SHP77 (cell line): ENCODE results near the gene MYO3B.
"Not testable (repeated sequence)": the region's sequence is repeated elsewhere in the genome, so short reads cannot be mapped to it uniquely, and the experiment has no call there.

Experiments used
- DNase-seq, 2 experiments: peaks; one replicate each; lab custom pipeline; 2025; lab: John Stamatoyannopoulos, UW

The MYO3B gene

DNA sequence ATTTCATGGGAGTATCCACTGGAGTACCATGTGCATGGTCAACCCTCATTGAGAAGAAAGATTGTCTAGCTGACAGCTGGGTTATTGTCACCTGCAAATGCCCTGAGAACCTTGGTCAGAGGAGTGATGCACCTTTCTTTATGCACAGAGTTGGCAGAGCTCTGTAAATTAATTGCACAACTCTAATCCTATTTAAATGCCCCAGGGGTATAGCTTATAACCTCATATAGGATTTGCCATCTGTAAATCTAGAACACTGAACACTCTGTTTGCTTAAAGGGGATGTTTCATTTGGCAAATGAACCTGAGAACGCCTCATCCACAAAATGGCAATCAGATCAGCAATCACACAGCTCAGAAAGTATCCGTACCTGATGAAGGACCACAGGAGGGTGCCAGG, 465.4 kb downstream of the MYO3B start:
- DNase-seq: no peak

DNA sequence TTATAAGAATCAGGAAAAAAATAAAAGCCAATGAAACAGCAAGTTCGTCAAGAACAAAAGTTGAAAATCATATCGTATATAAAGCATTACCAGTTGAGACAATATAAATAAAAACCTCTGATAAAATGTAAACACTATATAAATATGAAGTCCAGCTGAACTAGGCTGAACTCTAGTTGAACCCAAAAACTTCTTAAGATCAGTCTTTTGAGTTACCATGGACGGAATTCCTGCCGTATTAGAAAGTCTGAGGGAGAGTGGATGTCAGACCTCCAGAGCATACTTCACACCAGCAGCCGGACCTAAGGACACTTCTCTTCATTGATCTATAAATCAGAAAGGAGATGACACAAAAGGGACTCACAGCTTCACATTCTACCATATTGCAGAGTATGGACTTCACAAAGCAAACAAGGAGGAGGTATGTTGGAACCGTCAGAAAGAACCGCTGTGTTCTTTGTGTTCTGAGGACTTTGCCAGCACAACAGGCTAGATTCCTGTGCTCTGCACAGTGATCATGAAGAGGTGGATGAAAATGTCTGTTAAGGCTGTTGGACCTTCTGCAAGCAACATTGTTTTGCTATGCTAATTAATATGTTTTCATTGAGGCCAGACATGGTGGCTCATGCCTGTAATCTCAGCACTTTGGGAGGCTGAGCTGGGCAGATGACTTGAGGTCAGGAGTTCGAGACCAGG, 469.9 kb downstream of the MYO3B start:
- DNase-seq: no peak

DNA sequence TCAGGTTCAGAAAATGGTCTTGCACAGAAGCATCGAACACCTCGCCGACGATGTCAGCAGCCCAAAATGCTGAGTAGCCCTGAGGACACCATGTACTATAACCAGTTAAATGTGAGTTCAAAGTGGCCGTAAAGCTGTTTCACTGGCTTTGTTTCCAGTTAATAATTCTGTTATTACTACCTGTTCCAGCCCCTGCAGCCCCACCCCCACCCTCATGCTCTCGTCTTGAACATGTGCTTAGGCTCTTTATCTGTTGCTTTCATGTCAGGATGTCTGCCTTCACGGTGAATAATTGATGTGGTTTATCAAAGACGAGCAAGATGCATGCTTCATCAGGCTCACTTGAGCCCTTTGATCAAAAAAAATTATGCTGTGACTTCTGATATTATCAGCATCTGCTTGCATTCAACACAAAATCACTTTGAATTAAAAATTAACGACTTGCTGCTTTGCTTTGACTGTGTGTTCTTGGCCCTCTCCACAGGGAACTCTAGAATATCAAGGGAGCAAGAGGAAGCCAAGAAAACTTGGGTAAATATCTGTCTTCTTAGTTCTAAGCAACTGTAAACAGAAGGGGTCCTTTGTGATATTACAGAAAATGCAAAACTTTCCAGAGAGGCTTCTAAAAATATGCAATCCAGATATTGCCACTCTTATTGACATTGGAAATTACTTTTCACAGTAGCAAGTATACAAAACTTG, 473.8 kb downstream of the MYO3B start:
- DNase-seq: no peak

DNA sequence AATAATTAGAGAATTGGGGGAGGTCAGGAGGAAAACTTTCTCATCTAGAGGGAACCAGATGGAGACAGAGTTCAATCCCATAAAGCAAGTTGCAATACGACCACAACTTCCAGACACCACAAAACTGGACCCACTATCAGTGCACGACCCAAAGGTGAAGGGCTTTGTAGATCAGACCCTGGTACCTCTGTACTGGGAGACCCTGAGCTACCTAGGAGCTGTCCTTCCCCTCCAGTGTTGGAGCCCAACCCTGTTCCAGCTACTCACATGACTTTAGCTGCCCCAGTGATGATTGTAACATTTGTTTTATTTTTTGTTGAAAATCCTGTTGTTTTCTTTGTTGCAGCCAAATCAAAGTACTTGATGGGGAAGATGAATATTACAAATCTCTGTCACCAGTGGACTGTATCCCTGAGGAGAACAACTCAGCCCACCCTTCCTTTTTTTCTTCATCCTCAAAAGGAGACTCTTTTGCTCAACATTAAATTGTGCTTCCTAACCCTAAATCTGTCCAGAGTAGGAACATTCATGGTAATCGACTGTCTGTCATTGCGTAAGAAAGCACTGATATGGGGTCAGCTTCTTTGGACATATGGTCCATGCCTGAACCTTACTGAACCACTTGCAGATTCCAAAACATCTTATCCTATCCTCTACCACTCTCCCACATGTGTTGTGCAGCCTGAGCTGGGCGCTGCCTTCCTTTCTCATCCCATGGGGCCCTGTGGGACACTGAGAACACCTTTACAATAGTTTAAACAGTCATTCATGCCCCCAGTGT, 474.9 kb downstream of the MYO3B start:
- no peak for DNase-seq

DNA sequence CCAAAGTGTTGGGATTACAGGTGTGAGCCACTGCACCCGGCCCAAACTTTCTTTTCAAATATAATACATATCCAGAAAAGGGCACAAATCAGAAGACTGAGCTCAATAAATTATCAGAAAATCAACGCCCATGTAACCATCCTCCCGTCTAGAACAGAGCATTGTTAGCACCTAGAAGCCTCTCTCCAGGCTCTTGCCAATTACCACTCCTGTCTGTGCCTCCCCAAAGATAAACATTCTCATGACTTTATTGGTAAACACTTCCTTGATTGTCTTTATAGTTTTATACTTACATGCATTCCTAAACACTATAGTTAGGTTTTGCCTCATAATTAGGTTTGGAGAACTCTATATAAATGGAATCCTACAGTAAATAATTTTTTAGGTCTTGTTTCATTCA, 478.7 kb downstream of the MYO3B start:
- no peak for DNase-seq

DNA sequence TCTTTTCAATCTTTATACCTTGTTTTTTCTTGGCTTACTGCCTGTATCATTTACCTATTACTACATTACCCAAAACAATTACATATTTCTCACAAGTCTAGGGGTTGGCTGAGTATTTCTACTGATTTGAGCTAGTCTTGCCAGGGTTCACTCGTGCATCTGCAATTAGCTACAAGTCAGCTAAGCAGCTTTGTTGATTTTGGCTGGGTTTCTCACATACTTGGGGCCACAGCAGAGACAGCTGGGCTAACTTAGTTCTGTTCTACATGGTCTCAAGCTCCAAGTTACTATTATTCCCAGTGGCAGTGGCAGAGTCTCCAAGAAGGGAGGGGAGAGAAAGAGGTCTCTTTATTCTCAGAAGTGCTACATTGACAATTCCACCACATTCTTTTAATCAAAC, 482.5 kb downstream of the MYO3B start:
- peak; percentile 8 to 12 for DNase-seq

DNA sequence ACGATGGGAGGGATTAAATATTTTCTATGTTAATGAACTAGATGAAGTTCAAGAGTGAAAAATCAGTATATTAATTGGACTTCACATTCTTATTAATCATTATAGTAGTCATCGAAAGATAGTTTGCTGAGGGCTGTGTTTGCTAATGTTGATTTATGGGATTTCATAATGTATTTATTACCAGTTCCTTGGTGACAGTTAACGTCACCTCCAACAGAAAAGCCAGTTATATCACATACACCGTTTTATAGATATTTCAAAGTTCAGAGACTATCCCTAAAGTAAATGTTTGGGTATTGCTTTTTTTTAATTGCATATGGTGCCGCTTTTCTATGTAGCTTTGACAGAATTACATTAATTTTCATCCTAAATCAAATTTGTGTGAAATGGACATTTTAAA, 487.8 kb downstream of the MYO3B start:
- no peak for DNase-seq

DNA sequence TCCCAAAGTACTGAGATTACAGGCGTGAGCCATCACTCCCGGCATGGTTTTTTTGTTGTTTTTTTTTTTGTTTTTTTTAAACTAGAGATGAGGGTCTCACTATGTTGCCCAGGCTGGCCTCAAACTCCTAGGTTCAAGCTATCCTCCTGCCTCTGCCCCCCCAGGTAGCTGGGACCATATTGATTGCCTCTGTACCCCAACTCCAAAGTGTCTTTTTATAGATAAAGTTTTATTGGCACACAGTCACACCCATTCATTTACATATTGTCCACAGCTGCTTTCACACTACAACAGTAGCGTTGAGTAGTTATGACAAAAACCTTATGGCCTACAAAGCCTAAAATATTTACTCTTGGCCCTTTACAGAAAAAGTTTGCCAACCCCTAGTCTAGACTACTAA, 492.0 kb downstream of the MYO3B start:
- no peak for DNase-seq

DNA sequence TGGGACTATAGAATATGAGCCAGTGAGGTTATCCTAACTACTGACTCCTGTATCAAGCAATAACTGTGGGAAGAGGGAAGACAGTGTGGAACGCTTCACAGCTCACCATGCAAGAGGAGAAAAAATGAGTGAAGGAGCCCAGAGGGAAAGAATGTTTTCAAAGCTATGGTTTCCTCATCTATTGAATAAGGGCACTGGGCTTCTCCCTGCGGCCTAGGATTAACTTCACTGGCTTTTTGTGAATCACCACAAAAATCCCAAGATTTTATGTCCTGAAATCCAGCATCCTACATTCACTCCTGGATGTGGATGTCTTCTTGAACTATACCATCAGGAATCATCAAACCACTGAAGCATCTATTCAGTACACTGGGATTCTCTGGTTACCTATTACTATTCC, 492.7 kb downstream of the MYO3B start:
- no peak for DNase-seq

DNA sequence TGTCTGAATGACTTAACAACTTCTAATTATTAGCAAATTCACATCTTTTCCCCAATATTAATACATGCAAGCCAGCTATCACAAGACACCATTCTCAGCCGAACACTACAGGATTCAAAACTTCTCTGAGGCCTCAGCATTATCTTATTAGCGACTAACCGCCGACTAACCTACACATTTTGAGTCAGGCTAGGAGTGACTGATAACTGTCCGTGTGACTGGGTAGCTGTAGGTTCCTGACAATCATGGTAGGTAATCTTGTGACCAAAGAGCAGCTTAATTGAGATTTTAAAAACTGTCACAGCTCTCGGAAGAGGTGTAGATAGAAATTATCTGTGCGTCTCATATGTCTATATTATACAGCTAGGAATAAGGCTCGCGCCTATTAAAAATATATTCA, 493.1 kb downstream of the MYO3B start:
- no peak for DNase-seq

DNA sequence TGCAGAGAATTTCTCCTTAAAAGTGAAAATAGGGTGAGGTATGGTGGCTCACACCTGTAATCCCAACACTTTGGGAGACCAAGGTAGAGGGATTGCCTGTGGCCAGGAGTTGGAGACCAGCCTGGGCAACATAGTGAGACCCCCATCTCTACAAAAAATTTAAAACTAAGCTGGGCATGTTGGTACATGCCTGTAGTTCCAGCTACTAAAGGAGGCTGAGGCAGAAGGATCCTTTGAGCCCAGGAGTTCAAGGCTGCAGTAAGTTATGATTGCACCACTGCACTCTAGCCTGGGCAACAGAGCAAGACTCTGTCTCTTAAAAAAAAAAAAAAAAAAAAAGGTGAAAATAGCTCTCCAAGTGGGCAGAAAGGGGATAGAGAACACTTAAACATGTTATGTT, 496.3 kb downstream of the MYO3B start:
- not testable (repeated sequence) for DNase-seq

DNA sequence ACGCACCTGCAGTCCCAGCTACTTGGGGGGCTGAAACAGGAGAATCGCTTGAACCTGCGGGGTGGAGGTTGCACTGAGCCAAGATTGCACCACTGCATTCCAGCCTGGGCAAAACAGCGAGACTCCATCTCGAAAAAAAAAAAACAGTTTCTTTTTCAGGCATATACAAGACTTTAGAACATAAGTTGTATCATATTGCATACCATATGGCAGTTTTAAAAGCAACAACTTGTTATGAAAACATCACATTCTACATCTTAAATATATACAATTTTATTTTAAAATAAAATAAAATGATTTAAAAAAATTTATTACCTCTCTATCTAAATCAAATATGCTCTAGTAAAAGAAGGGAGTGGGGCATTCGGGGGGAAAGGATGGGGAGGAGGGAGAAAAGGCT, 497.8 kb downstream of the MYO3B start:
- DNase-seq: no peak

DNA sequence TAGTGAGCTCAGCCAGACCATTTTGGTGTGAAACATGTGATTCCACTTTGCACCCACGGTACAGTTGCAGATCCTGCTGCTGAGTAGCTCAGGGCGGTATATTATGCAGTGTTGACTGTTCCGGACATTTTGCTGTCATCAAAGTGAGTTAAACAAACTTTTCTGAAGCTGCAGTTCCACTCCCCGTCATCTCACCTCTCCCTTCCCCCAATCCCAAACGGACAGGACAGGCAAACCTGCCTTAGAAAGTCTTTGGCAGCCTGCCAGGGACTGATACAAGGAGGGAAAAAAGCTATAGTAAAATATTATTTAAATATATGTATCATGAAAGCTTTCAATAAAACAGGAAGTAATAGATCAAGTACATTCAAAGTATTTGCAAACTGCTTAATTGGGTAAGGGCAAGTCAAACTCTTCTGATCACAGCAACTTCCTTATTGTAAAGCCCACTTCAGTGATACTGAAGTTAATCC, 501.7 kb downstream of the MYO3B start:
- no peak for DNase-seq

DNA sequence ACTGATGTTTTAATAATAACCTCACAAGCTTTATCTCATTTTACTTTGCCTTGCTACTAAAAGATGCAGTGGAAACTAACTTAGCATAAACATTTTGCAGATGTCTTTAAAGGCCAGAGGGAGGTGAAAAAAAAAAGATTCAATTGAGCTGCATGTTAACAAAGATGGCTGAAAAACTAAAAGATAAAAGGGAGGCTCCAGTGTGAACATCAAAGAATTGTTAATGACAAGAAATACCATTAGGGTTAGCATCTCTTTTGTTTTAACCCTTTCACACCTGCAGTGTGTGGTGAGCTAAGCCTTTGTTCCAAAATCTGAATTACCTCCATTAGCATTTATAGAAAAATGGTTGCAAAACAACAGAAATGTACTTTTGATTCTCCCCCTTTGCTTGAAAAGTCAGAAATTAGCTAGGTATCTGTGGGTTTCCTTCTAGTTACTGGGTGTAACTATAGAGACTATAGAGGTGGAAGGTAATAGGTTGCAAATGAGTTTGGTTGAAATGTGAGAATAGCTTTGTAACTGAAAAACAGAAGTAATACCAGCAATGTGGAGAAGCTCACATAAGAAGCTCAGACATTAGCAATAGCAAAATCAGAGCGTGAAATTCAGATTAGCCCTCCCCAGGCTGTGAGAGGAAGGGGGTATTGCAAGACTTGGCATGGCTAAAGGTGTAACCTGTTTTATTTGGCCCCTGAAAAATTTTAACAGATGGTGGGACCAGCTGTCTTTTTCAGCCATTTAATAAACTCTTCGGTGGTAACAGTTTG, 502.4 kb downstream of the MYO3B start:
- DNase-seq: no peak

DNA sequence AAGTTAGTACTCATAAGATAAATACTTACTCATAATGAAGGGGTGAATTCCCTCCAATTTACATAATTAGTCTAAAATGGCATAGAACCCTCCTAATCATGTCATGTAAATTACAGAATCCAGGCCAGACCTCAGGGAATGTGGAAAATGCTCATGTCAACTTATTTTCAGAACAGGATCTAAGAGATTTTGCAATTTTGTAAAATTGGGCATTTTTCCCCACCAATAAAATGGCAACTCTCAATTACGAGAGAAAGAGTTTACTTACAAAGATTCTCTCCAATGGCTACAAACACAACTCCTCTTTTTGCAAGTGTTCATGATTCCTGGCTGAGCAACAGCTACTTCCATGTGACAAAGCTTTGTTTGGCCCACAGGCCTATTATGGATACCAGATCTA, 503.4 kb downstream of the MYO3B start:
- no peak for DNase-seq

DNA sequence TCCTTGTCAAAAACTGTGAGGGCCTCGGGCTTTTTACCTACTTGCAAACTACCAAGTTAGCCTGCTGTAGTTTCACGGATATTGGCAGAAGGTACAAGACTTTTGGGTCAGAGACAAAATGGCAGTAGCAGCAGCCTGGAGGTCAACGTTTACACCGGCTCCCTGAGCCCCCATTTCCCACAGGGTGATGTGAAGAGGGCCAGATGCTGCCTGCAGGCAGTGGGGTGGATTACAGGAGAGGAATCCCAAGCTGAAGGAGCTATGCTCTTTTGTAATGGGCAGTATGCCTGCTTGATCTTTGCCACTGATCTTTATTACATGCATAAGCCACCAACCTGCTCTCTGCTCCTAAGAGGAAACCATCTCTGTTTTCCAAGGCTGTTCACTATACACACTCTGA, 507.6 kb downstream of the MYO3B start:
- DNase-seq: no peak

DNA sequence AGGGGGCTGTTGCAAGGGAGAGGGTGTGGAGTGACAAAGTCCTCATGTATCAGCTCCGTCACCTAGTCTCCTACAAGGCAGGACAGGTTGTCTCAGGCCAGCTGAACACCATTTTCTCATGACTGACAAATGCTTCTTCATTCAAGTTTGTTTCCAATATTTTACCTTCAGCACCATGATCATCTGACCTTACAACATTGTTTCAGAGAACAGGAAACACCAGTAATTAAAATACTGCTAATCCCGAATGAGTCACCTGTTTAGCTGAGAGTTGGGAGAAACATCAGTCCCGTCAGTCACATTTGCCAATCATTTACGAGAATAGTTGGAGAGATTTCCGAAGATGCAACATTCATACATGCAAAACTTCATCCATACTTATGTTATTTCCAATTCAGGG, 511.5 kb downstream of the MYO3B start:
- no peak for DNase-seq

DNA sequence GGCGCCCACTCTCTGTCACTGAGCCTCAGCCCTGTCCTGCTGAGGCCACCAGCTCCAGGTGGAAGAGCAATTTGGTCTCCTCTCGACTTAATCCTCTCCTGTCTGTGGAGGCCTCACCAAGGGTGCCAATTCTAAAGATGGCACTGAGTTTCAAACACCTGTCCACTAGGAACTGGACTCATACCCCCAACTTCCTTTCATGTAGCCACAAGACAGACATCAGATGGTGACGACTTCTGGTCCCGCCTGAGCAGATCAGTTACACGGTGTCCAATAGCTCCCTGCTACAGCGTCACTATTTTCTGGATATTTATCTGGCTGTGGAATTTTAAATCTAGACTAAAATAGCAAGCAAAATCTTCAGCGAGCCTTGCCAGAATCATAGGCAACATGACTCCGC, 512.7 kb downstream of the MYO3B start:
- no peak for DNase-seq

DNA sequence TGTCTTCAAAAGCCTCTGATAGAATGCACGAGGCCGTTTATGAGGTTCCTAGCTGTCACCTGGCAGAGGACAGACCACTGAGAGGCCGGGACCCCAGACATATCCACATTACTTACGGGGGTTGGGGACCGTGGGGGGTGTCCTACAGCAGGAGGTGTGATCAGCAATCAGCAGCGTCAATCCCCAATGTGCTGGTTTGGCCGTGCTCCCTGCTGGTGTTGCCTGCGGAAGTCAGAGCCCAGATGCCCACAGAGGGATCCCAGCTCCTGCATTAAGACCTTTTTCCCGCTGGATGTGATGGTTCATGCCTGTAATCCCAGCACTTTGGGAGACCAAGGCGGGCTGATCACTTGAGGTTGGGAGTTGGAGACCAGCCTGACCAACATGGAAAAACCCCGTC, 516.4 kb downstream of the MYO3B start:
- no peak for DNase-seq

DNA sequence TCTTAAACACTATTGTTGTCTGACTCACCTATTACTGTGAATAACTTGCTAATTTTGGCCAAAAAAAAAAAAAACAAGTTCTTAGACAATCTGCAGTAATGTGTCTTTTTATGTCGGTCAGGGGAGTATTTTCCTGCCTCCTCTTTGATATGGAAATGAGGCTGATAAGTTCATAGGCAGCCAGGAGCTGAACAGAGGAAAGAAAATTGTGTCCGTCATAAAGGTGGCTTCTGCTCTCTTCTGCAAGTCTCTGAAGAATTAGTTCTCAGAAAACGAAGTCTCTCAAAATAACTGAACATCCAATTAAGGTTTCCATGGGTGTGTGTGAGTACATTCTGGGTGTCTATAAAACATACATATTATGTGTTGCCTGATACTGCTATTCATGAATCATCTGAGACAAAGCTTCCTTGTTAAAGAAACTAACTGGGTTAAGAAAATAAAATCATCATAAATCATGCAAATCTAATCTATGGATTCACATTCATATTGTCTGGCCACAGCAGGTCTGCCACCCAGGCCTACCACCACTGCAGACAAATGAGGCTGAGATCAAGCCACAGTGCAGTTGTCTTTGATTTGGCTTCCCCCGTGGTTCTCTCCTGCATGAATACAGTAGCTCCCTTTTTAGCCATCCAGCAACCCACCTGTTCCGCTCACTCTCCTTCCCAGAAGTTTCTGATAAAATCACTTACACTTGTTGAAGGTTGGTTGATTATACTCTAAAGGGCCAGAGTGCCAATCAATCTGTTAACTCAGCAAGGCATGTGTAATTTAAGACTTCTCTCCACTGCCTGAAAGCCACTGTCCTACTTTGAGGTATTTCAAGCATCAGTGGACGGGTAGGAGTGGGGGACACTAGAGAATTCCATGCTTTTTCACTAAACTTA, 517.8 kb downstream of the MYO3B start:
- no peak for DNase-seq

DNA sequence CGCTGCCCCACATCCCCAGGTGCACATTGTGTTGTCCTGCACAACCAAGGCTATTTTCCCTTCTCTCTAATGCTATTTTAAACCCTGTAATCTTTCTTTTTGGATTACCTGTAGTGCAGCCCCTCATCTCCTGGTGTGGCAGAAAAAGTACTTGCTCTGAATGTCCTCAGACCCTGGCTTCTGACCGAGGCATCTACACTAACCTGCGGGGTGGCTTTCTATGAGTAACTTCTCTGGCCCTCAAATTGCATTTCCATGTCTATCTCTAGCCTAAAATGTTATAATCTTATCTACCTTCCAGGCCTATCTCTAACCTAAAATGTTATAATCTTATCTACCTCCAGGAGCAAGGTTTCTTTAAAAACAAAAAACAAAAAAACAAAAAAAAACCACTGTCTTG, 519.0 kb downstream of the MYO3B start:
- DNase-seq: no peak
